GM19035 (cell line): ENCODE data around the gene GPSM1.

ENCODE experiments used
- ATAC-seq: cut with Tn5 transposase; IDR thresholded peaks from one replicate; pipeline ENCODE4 v1.9.1; 2021; ENCODE audit not compliant: unreplicated experiment

GPSM1 gene

DNA sequence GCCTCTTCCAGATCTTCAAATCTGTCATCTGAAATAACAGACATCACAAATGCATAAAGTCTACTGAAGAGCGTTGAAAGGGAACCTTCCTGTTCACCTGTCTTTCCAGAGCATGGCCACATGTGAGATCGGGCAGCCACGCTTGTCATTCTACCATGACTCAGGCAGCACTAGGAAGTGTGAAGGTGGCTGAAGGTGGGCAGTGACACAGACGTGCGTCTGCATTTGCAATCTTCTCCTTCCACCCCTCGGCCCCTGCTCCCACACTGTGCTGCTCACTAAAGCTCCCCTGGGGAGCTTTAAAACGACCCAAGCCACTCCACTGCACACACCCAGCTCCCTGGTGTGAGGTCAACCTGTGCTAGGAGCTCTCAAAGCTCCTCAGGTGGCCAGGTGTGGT lies 80.6 kb downstream of the GPSM1 start:
- ATAC-seq, result no peak
